Measurements from ENCODE around the gene INTS3.
"Not testable (repeated sequence)": the region's sequence is repeated elsewhere in the genome, so short reads cannot be mapped to it uniquely, and the experiment has no call there.

The INTS3 gene

DNA sequence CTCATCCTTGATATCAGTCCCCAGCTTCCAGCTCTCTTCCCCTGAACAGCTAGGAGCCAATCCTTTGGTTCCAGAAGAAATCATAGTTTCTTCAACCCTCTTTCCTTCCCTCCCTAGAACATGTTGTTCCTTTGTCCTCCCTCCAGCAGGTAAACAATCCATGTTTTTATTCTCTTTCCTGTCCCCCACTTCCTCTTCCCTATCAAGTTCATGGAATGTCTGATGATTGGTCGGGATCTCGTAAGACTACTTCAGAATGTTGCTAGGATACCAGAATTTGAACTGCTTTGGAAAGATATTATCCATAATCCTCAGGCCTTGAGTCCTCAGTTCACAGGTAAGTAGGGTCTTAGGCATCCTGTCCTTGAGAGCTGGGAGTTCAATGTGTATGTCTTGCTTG is 24.2 kb downstream of the INTS3 start:
- Mint-ChIP-seq H3K4me3 (no peak overlapping the region), H3K9me3 (no peaks in the 10 kb centered on the region), H3K27ac (no peak overlapping the region), H3K36me3 (ENCODE audit: insufficient read depth) (peaks cover 31% of the 10 kb centered on the region), H3K27me3 (no peaks in the 10 kb centered on the region), H3K4me1 (ENCODE audit: low read depth in 2 of 2) (peaks cover 2 to 10% of the 10 kb centered on the region in 2 donors)
- ATAC-seq (replicated peaks) (no peak), DNase-seq (no peak)

DNA sequence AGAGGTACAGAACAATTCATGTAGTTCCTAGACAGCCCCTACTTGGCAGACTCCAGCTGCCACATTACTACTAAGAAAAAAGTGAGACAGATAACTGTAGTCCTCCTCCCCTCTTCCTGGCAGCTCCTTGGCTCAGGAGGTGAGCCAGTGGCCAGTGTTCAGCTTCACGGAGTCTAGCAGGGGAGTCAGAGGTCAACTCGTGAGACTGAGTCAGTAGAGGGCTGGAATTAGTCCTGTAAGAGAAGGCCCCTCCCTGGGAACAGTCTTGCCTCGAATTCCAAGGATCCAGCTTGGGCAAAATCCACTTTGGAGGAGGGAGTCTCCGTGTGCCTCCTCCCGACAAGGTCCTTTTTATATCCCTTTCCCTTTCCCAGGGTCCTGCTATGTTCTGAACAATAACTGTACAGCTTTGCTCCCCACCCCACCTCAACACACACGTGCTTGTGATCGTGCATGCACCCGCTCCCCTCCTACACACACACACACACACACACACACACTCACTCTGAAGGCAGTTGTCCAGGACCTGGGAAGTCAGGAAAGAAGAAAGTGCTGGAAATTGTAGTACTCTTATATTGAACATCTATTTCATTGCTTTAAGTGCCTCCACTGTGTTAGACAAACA is 24.8 kb downstream of the INTS3 start:
- Mint-ChIP-seq H3K27ac (no peak overlapping the region), H3K4me3 (no peak overlapping the region), H3K9me3 (no peaks in the 10 kb centered on the region), H3K36me3 (ENCODE audit: insufficient read depth) (peaks cover 32% of the 10 kb centered on the region), H3K4me1 (ENCODE audit: low read depth in 2 of 2) (peaks cover 2 to 7% of the 10 kb centered on the region in 2 donors), H3K27me3 (no peaks in the 10 kb centered on the region)
- ATAC-seq (replicated peaks) (no peak), DNase-seq (no peak)

DNA sequence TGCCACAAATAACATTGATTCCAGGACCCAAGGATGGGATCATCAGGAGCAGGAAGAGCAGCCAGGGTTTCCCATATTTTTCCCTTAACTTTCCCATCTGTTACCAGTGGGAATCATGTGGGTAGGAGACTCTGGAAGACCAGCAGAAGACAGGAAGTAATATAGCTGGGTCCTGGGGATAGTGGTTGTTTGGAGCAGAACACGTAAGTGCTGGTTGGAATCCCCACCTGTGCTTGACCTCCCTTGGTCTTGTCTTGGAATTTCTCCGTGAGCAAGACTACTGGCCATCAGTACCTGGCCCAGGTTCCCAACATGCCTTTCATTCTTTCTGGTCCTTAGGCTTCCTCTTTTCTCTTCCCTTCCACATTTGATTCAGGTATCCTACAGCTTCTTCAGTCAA is 26.4 kb downstream of the INTS3 start:
- Mint-ChIP-seq H3K36me3 (ENCODE audit: insufficient read depth) (peaks cover 36% of the 10 kb centered on the region), H3K4me3 (no peak overlapping the region)
- ATAC-seq (replicated peaks), result no peak

DNA sequence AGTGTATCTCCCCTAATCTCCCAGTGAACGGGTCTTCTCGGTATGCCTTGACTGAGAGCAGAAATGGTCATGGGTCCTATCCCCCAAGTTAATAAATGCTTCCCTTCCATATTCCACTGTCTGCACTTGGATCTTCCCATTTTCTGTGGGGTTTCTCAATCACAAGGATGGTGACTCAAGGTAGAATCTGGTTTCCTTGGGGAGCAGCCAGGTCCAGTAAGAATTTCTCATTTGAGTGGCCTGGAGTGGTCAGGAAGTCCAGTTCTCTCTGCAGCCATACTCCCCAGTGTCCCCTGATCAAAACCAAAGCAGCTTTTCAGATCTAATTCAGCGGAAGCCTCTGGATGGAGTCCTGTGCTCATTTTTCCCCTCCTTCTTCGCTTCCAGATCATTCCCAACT is 32.6 kb downstream of the INTS3 start:
- no peak overlapping the region for H3K4me3 Mint-ChIP-seq
- no peaks in the 10 kb centered on the region for H3K4me1 Mint-ChIP-seq (ENCODE audit: low read depth in 2 of 2)
- DNase-seq, result no peak
- H3K27ac Mint-ChIP-seq, result no peak overlapping the region
- no peak for ATAC-seq (replicated peaks)
- no peaks in the 10 kb centered on the region for H3K9me3 Mint-ChIP-seq
- H3K27me3 Mint-ChIP-seq, result no peaks in the 10 kb centered on the region
- H3K36me3 Mint-ChIP-seq (ENCODE audit: insufficient read depth), result peaks cover 26% of the 10 kb centered on the region

More for the DNA sequence above, 26.4 kb downstream of the INTS3 start:
- H3K27me3 Mint-ChIP-seq, result no peaks in the 10 kb centered on the region
- DNase-seq, result no peak
- H3K27ac Mint-ChIP-seq, result no peak overlapping the region
- H3K4me1 Mint-ChIP-seq (ENCODE audit: low read depth in 2 of 2), result peaks cover 2 to 6% of the 10 kb centered on the region in 2 donors
- no peaks in the 10 kb centered on the region for H3K9me3 Mint-ChIP-seq

DNA sequence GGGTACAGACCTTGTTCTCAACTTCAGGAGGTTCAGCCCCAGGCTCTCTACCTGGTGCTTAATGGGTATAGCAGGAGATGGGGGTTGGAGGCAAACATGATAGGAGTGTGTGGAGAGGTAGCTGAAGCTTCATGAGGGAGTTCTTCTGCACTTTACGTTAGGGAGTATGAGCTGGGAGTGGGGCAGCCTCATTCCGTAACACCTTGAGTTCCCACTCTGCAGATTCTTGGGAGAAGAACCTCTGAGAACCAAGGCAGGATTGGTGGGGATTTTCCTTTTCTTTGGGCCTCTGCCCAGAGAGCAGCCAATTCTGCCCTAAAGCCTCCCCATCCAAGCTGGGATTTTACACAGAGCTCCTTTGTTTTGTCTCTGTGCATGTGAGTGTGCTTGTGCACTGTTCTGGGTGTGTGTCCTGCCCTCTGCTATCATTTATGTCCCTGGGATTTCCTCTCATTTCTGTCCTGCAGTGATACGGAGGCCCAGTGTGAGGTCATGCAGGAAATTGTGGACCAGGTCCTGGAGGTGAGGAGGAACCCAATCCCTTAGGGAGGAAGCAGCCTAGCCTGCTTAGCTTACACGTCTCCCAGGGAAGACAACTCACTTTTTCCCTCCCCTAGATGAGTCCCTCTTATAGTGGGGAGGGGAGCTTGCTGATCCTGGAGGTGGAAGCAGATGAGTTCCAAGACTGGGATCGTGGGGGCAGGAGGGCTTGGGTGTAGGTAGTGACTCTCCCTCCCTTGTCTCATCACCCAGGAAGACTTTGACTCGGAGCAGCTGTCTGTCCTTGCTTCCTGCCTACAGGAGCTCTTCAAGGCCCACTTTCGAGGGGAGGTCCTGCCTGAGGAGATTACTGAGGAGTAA is 35.7 kb downstream of the INTS3 start:
- Mint-ChIP-seq H3K27me3 (no peaks in the 10 kb centered on the region), H3K4me3 (no peak overlapping the region), H3K4me1 (ENCODE audit: low read depth in 2 of 2) (no peaks in the 10 kb centered on the region), H3K9me3 (no peaks in the 10 kb centered on the region), H3K36me3 (ENCODE audit: insufficient read depth) (peaks cover 25% of the 10 kb centered on the region), H3K27ac (peak overlapping the region in 1 of 2 donors; percentile 77)
- DNase-seq (no peak), ATAC-seq (replicated peaks) (no peak)

DNA sequence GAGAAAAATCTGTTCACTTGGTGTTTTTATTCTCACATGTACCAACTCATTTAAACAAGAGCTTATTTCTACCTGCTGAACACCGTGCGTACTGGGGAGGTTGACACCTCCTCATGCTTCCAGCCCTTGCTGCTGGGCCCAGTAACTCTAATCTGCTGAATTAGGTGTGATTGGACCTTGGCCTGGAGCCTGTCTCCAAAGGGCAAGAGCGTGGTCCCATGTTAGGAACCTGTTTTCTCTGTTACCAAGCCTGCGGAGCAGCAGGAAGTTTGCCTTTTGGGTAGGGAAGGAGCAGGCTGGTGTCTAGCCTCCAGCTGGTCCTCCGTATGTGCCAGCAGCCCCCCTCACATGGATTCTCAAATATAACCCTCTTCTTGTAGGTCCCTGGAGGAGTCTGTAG is 36.5 kb downstream of the INTS3 start:
- H3K9me3 Mint-ChIP-seq, result no peaks in the 10 kb centered on the region
- H3K36me3 Mint-ChIP-seq (ENCODE audit: insufficient read depth), result peaks cover 25% of the 10 kb centered on the region
- H3K4me1 Mint-ChIP-seq (ENCODE audit: low read depth in 2 of 2), result no peaks in the 10 kb centered on the region
- H3K27me3 Mint-ChIP-seq, result no peaks in the 10 kb centered on the region
- H3K27ac Mint-ChIP-seq, result no peak overlapping the region
- H3K4me3 Mint-ChIP-seq, result no peak overlapping the region
- DNase-seq (no peak), ATAC-seq (replicated peaks) (no peak)

DNA sequence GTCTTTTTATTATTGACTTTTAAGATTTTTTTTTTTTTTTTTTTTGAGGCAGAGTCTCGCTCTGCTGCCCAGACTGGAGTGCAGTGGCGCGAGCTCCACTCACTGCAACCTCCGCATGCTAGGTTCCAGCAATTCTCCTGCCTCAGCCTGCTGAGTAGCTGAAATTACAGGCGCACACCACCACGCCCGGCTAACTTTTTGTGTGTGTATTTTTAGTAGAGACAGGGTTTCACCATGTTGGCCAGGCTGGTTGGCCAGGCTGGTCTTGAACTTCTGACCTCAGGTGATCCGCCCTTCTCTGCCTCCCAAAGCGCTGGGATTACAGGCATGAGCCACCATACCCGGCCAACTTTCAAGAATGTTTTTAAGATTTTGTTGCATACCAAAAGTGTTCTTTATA is 38.8 kb downstream of the INTS3 start:
- not testable (repeated sequence) for H3K4me3 Mint-ChIP-seq, H3K27me3 Mint-ChIP-seq

DNA sequence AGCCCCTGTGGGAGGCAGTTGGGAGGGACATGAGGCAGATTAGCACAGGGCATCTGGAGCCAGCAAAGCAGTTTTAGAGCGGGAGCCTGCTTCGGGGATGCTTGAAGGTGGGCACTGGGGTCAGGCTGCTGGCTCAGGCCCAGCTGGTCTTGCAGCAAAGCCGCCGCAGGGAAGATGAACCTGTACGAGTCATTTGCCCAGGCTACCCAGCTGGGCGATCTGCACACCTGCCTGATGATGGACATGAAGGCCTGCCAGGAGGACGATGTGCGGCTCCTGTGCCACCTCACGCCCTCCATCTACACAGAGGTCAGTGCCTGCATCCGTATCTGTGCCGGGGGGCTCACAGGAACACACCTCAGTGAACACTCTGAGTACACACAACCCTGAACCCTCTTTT is 39.7 kb downstream of the INTS3 start:
- no peaks in the 10 kb centered on the region for H3K27me3 Mint-ChIP-seq
- H3K9me3 Mint-ChIP-seq, result no peaks in the 10 kb centered on the region
- DNase-seq (no peak), ATAC-seq (replicated peaks) (no peak)
- H3K4me3 Mint-ChIP-seq, result no peak overlapping the region
- no peaks in the 10 kb centered on the region for H3K4me1 Mint-ChIP-seq (ENCODE audit: low read depth in 2 of 2)
- H3K27ac Mint-ChIP-seq, result no peak overlapping the region
- peaks cover 21% of the 10 kb centered on the region for H3K36me3 Mint-ChIP-seq (ENCODE audit: insufficient read depth)

More for the DNA sequence above, 38.8 kb downstream of the INTS3 start:
- not testable (repeated sequence) for H3K27ac Mint-ChIP-seq; H3K9me3 Mint-ChIP-seq; H3K4me1 Mint-ChIP-seq (ENCODE audit: low read depth in 2 of 2); DNase-seq; ATAC-seq (replicated peaks)
- H3K36me3 Mint-ChIP-seq (ENCODE audit: insufficient read depth), result peaks cover 21% of the 10 kb centered on the region

DNA sequence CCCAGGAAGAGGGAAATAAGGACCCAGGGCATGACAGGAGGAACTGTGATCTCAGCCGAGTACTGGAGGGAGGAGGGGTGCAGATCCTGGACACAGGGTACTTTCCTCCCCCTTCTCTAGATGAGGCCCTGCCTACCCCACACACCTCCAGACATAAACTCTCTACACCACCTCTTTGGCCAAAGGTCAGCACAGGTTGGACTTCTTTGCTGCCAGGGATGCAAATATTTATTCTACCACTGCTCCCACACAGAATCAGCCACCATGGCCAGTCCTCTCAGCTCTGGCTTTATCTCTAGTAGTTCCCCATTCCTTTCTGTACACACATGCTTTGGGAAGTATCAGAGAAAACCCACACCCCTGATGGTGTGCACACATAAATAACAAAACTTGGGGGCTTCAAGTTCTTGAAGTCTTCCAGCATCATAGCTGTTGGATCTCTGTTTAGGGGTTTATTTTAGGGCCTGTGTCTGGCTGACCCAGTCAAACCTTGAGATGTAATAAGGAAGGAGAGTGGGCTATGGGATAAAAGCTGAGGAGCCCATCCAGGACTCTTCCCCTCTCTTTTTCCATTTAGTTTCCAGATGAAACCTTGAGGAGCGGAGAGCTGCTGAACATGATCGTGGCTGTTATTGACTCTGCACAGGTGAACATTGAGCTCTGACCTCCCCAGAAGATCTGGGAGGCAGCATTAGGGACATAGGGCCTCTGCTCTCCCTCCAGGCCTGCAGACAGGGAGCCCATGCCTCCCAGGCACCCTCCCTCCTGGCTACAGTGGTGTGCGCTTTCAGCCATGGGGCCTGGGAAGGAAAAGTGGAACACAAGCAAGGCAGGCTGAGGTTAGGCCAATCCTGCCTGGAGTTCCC is 40.7 kb downstream of the INTS3 start:
- Mint-ChIP-seq H3K4me3 (no peak overlapping the region), H3K27ac (no peak overlapping the region), H3K4me1 (ENCODE audit: low read depth in 2 of 2) (peaks cover 0 to 4% of the 10 kb centered on the region in 2 donors), H3K9me3 (no peaks in the 10 kb centered on the region), H3K36me3 (ENCODE audit: insufficient read depth) (peaks cover 14% of the 10 kb centered on the region), H3K27me3 (no peaks in the 10 kb centered on the region)
- DNase-seq, result no peak
- ATAC-seq (replicated peaks), result no peak

DNA sequence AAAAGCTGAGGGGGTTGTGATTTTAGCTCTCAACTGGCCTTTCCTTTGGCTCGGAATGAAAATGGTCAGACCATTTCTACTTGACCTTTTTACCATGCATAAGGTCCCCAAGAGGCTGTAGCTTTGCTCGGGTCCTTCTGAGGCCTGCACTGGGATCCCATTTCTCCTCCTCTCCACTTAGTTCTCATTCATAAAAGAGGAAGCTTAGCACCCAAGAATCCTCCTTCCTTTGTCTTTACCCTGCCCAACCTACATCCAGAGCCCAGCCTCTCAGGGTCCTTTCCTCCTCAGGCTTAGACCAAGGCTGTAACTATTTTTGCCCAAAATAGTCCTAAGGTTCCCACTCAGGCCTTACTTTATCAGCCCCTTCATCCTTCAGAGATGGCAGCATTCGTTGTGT is 41.4 kb downstream of the INTS3 start:
- no peaks in the 10 kb centered on the region for H3K27me3 Mint-ChIP-seq
- H3K4me3 Mint-ChIP-seq, result no peak overlapping the region
- no peak for DNase-seq
- no peak for ATAC-seq (replicated peaks)
- no peak overlapping the region for H3K27ac Mint-ChIP-seq
- peaks cover 3 to 10% of the 10 kb centered on the region in 2 donors for H3K4me1 Mint-ChIP-seq (ENCODE audit: low read depth in 2 of 2)
- peaks cover 14% of the 10 kb centered on the region for H3K36me3 Mint-ChIP-seq (ENCODE audit: insufficient read depth)
- H3K9me3 Mint-ChIP-seq, result no peaks in the 10 kb centered on the region

DNA sequence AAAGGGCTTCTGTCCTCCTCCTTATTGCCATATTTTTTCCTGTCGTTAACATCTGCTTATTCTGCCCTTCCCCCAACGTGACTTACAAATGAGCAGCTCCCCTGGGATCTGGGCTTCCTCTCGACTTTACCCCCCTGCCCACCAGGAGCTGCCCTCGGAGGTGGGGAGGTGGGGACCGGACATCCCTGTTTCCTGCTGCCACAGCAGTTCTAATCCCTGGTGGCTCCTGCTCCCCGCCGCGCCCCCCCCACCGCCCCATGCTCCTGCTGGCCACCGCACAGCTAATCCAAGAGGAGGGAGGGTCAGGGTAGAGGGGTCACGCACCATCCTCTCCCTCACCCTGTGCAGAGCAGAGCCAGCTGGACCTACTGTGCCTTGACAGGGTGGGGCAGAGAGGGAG is 42.9 kb downstream of the INTS3 start:
- Mint-ChIP-seq H3K9me3 (no peaks in the 10 kb centered on the region), H3K4me3 (no peak overlapping the region), H3K27me3 (no peaks in the 10 kb centered on the region), H3K27ac (no peak overlapping the region), H3K4me1 (ENCODE audit: low read depth in 2 of 2) (peaks cover 10 to 19% of the 10 kb centered on the region in 2 donors), H3K36me3 (ENCODE audit: insufficient read depth) (peaks cover 17% of the 10 kb centered on the region)
- DNase-seq, result no peak
- no peak for ATAC-seq (replicated peaks)

DNA sequence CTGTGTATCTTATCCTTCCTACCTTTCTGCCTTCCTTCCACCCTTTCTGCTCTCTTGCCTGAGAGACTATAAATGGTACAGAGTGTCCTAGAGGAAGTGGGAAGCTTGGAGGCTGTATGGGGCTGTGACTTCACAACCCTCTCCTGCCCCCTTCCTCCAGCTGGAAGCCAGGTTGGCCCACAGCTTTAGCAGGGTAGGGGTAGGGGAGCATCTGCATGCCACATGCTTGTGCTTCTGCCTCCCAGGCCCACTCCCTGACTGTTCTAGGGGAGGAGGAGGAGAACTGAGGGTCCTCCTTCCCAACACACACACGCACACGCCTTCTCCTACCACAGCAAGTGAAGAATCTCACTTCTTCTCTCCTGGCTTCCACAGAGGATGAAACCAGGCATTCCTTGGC is 43.4 kb downstream of the INTS3 start:
- no peak for DNase-seq
- Mint-ChIP-seq H3K36me3 (ENCODE audit: insufficient read depth) (peaks cover 16% of the 10 kb centered on the region), H3K4me3 (no peak overlapping the region), H3K27me3 (no peaks in the 10 kb centered on the region), H3K4me1 (ENCODE audit: low read depth in 2 of 2) (peaks cover 10 to 19% of the 10 kb centered on the region in 2 donors), H3K9me3 (no peaks in the 10 kb centered on the region), H3K27ac (no peak overlapping the region)
- no peak for ATAC-seq (replicated peaks)

DNA sequence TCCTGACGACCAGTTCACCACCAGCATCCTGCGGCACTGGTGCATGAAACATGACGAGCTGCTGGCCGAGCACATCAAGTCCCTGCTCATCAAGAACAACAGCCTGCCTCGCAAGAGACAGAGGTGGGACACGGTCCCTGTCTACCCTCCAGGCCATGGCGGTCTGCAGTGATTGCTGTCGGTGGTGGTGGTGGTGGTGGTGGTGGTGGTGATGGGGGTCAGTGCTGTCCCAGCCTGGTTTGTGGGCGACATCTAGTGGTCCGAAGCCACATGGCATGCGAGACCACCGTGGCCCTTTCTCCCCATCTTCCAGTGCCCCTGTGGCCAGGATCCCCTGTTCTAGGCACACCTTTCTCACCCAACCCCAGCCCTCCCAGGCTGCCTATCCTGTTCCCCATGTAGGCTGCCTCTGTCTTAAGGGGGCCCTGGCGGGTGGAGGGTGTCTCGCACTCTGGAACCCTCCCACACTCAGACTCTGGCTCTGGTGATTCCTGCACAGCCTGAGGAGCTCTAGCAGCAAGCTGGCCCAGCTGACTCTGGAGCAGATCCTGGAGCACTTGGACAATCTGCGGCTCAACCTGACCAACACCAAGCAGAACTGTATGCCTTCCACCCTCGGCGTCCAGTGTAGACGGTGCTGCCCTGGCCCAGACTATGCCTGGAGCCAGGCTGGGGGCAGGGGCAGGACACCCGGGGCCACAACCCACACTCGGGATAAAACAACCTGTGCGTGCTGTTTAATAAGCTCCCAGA is 44.2 kb downstream of the INTS3 start:
- no peak overlapping the region for H3K4me3 Mint-ChIP-seq
- no peaks in the 10 kb centered on the region for H3K9me3 Mint-ChIP-seq
- ATAC-seq (replicated peaks) (no peak), DNase-seq (no peak)
- H3K4me1 Mint-ChIP-seq (ENCODE audit: low read depth in 2 of 2), result peaks cover 17 to 25% of the 10 kb centered on the region in 2 donors
- no peak overlapping the region for H3K27ac Mint-ChIP-seq
- H3K36me3 Mint-ChIP-seq (ENCODE audit: insufficient read depth), result peaks cover 17% of the 10 kb centered on the region
- H3K27me3 Mint-ChIP-seq, result no peaks in the 10 kb centered on the region
